PFSK-1 (cell line): Measurements from ENCODE around the gene EID3. TPM values are rescaled to one million over a fixed set of nuclear protein-coding genes. Genes with fewer than 3 reads are reported as not detected.

Experiments
- FOXP2 ChIP-seq: optimal IDR thresholded peaks from 2 replicates; pipeline ENCODE3; 2011; ENCODE audit warnings: borderline replicate concordance, control low read depth, inconsistent platforms; ENCODE audit not compliant: insufficient read depth; ENCODE audit errors: extremely low read length, extremely low read depth
- POLR2AphosphoS5 ChIP-seq: IDR thresholded peaks from 2 replicates; pipeline ENCODE4 v1.6.1; 2012; ENCODE audit warnings: low read depth, mild to moderate bottlenecking, control low read depth, low read length, moderate library complexity
- REST ChIP-seq, 2 experiments: IDR thresholded peaks; 2 replicates each; pipeline versions ENCODE4 v1.6.1 to v1.8.0; 2011 to 2012; ENCODE audit warnings: low read depth in 2 of 2, low read length in 2 of 2, control low read depth in 1 of 2, inconsistent platforms in 1 of 2, mild to moderate bottlenecking in 1 of 2, moderate library complexity in 1 of 2; ENCODE audit not compliant: insufficient read depth in 1 of 2
- SIN3A ChIP-seq: IDR thresholded peaks from 2 replicates; pipeline ENCODE4 v1.6.1; 2012; ENCODE audit warnings: mild to moderate bottlenecking, low read length, moderate library complexity, borderline replicate concordance; ENCODE audit not compliant: insufficient read depth
- TAF1 ChIP-seq: IDR thresholded peaks from 2 replicates; pipeline ENCODE4 v1.6.1; 2012; ENCODE audit warnings: low read length, control low read depth, borderline replicate concordance; ENCODE audit not compliant: insufficient read depth
- polyA plus RNA-seq: library from polyadenylated mRNA; unstranded; fragments of >200 nt; gene quantifications from one replicate; pipeline ENCODE4 v1.2.1, GENCODE V29; 2012; ENCODE audit warnings: low read depth, missing spikeins; ENCODE audit not compliant: insufficient read length

Gene EID3
- 0.44 TPM for polyA plus RNA-seq

GRCh38 chr12:104303538-104304151 lies at the start of gene EID3:
TSS of gene EID3 (plus strand) at chr12:104303739. CDS start at chr12:104303935, 196 bp downstream.
- TF ChIP-seq FOXP2, result no peak
- TF ChIP-seq REST (IDR thresholded peaks at IDR 0.05; ENCODE audit: insufficient read depth in 1 of 2, low read depth in 2 of 2, low read length in 2 of 2), result no peak
- TF ChIP-seq SIN3A, result no peak
- TF ChIP-seq POLR2AphosphoS5, result no peak
- TF ChIP-seq TAF1, result no peak

GRCh38 chr12:104257913-104258472 lies 45.5 kb upstream of the EID3 start:
- TF ChIP-seq POLR2AphosphoS5 (no peak), REST (IDR thresholded peaks at IDR 0.05; ENCODE audit: insufficient read depth in 1 of 2, low read depth in 2 of 2, low read length in 2 of 2) (no peak), FOXP2 (no peak), SIN3A (no peak), TAF1 (no peak)

- TF ChIP-seq POLR2AphosphoS5 (no peak), FOXP2 (no peak), TAF1 (no peak), SIN3A (no peak), REST (IDR thresholded peaks at IDR 0.05; ENCODE audit: insufficient read depth in 1 of 2, low read depth in 2 of 2, low read length in 2 of 2) (no peak)
Observed at GRCh38 chr12:104258476-104259067, 45.0 kb upstream of the EID3 start.

GRCh38 chr12:104263026-104263425 lies 40.5 kb upstream of the EID3 start:
- TF ChIP-seq TAF1 (no peak), REST (IDR thresholded peaks at IDR 0.05; ENCODE audit: insufficient read depth in 1 of 2, low read depth in 2 of 2, low read length in 2 of 2) (no peak), FOXP2 (no peak), POLR2AphosphoS5 (no peak), SIN3A (no peak)
